ENCODE measurements around the gene HIVEP2. TPM values are rescaled to one million over a fixed set of nuclear protein-coding genes. Genes with fewer than 3 reads are reported as not detected.

HIVEP2 gene
- total and polyA plus RNA-seq, 2 donors (not counting 1 experiment from before 2014, with no cell fraction given), result 5.0 to 14.4 TPM

DNA sequence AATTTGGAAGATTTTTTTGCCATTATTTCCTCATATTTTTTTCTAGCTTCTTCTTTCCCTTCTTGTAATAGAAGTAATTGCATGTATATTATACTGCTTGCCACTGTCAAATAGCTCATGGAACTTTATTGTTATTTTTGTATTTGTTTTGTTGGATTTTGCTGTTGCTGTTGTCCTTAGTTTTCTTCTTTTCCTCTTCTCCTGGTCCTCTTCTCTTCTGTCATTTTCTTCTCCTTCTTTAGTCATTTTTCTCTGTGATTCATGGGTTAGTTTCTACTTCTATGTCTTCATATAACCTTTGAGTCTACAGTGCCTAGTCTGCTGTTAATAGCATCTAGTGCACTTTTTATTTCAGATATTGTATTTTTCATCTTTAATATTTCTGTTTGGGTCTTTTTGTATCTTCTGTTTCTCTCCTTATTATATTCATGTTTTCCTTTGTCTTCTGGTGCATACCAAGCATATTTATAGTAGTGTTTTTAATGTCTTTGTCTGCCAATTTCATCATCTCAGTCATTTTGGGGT, 226.2 kb downstream of the HIVEP2 start:
- Histone ChIP-seq H2AFZ (ENCODE audit: low read length) (no peak overlapping the region), H3K27ac (ENCODE audit: insufficient read depth, low read length) (no peak overlapping the region), H3K4me2 (ENCODE audit: extremely low read depth, insufficient read depth, low read length) (no peak overlapping the region), H3K27me3 (ENCODE audit: control insufficient read depth, insufficient read depth, low read length) (peaks cover 2% of the 10 kb centered on the region), H4K20me1 (ENCODE audit: control insufficient read depth, extremely low read depth, insufficient read depth, low read length) (no peaks in the 10 kb centered on the region), H3K36me3 (ENCODE audit: control insufficient read depth, insufficient read depth, low read length) (no peaks in the 10 kb centered on the region), H3K4me1 (ENCODE audit: control insufficient read depth, extremely low read depth, insufficient read depth, low read length) (no peaks in the 10 kb centered on the region), H3K79me2 (ENCODE audit: control insufficient read depth, insufficient read depth, low read length) (no peaks in the 10 kb centered on the region), H3K9ac (ENCODE audit: insufficient read depth, low read length) (no peak overlapping the region), H3K4me3 (replicated peaks in 1 of 4; ENCODE audit: control extremely low read depth in 1 of 4, insufficient read depth in 1 of 4, low read depth in 3 of 4, low read length in 4 of 4) (no peak overlapping the region), H3K9me3 (ENCODE audit: control insufficient read depth, insufficient read depth, low read depth, low read length) (no peaks in the 10 kb centered on the region)
- no peak for TF ChIP-seq EZH2 (IDR thresholded peaks at IDR 0.05; ENCODE audit: low read length, missing control alignments)
- TF ChIP-seq, protein P1, sequence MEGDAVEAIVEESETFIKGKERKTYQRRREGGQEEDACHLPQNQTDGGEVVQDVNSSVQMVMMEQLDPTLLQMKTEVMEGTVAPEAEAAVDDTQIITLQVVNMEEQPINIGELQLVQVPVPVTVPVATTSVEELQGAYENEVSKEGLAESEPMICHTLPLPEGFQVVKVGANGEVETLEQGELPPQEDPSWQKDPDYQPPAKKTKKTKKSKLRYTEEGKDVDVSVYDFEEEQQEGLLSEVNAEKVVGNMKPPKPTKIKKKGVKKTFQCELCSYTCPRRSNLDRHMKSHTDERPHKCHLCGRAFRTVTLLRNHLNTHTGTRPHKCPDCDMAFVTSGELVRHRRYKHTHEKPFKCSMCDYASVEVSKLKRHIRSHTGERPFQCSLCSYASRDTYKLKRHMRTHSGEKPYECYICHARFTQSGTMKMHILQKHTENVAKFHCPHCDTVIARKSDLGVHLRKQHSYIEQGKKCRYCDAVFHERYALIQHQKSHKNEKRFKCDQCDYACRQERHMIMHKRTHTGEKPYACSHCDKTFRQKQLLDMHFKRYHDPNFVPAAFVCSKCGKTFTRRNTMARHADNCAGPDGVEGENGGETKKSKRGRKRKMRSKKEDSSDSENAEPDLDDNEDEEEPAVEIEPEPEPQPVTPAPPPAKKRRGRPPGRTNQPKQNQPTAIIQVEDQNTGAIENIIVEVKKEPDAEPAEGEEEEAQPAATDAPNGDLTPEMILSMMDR (conservative IDR thresholded peaks at IDR 0.05 in 1 of 2, IDR thresholded peaks at IDR 0.05 in 1 of 2; ENCODE audit: low read depth in 1 of 2, low read length in 2 of 2), result no peak
- no peak for DNase-seq (ENCODE audit: low read depth in 2 of 2)

DNA sequence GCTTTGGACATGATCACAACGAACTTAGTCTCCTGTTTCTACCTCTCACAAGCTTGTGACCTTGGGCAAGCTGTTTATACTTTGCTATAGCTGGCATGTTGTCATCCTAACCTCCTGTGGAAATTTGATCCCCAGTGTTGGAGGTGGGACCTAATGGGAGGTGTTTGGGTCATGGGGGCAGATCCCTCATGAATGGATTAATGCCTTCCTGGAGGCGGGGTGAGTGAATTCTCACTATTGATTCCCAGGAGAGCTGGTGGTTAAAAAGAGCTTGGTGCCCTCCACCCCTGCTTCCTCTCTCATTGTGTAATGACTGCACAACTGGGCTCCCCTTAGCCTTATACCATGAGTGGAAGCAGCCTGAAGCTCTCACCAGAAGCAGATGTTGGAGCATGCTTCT, 228.9 kb downstream of the HIVEP2 start:
- Histone ChIP-seq H3K27ac (ENCODE audit: insufficient read depth, low read length) (no peak overlapping the region), H3K79me2 (ENCODE audit: control insufficient read depth, insufficient read depth, low read length) (no peaks in the 10 kb centered on the region), H3K9me3 (ENCODE audit: control insufficient read depth, insufficient read depth, low read depth, low read length) (no peaks in the 10 kb centered on the region), H3K9ac (ENCODE audit: insufficient read depth, low read length) (no peak overlapping the region), H2AFZ (ENCODE audit: low read length) (no peak overlapping the region), H3K27me3 (ENCODE audit: control insufficient read depth, insufficient read depth, low read length) (peaks cover 2% of the 10 kb centered on the region), H3K4me2 (ENCODE audit: extremely low read depth, insufficient read depth, low read length) (no peak overlapping the region), H3K4me3 (replicated peaks in 1 of 4; ENCODE audit: control extremely low read depth in 1 of 4, insufficient read depth in 1 of 4, low read depth in 3 of 4, low read length in 4 of 4) (no peak overlapping the region), H3K36me3 (ENCODE audit: control insufficient read depth, insufficient read depth, low read length) (no peaks in the 10 kb centered on the region), H3K4me1 (ENCODE audit: control insufficient read depth, extremely low read depth, insufficient read depth, low read length) (no peaks in the 10 kb centered on the region), H4K20me1 (ENCODE audit: control insufficient read depth, extremely low read depth, insufficient read depth, low read length) (no peaks in the 10 kb centered on the region)
- DNase-seq (ENCODE audit: low read depth in 2 of 2), result no peak
- TF ChIP-seq EZH2 (IDR thresholded peaks at IDR 0.05; ENCODE audit: low read length, missing control alignments), result no peak
- TF ChIP-seq, protein P1 (conservative IDR thresholded peaks at IDR 0.05 in 1 of 2, IDR thresholded peaks at IDR 0.05 in 1 of 2; ENCODE audit: low read depth in 1 of 2, low read length in 2 of 2), result no peak

DNA sequence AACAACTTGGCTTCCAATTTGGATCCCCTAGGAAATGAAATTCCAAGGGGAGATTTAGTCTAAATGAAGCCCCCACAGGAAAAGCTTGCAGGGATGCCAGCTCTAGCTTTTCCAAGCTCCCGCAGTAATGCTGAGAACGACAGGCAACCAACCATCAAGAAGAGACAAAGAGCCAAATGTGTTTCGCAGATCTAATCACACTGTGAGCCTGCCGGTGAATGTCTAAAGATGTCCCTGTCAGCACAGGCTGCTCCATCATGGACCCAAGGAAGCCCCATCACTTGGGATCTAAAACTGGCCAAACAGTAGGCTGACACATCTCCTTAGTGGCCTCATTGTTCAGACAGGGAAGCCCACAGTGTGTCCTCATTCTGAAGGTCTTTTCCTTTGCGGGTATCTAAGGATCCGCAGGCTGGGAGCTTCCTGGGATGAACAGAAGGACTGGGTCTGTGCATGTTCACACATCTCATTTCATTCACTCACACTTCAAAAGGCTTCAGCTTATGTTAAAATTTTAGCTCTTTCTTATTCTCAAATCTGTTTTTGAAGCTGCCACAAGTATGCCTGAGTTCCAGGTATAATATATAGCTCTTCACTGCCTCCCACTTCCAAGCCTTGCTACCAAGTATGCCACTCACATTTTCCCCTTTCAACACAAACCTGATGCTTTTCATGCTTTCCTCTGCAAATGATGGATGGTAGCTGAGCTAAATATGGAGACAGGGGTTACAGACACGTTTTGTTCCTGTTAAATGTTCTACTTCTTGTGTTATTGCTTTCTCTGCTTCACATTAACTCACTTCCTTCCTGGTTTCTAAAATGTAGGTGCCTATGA, 229.8 kb downstream of the HIVEP2 start:
- Histone ChIP-seq H3K27me3 (ENCODE audit: control insufficient read depth, insufficient read depth, low read length) (peaks cover 2% of the 10 kb centered on the region), H3K4me3 (replicated peaks in 1 of 4; ENCODE audit: control extremely low read depth in 1 of 4, insufficient read depth in 1 of 4, low read depth in 3 of 4, low read length in 4 of 4) (no peak overlapping the region), H3K4me1 (ENCODE audit: control insufficient read depth, extremely low read depth, insufficient read depth, low read length) (no peaks in the 10 kb centered on the region), H3K27ac (ENCODE audit: insufficient read depth, low read length) (no peak overlapping the region), H3K36me3 (ENCODE audit: control insufficient read depth, insufficient read depth, low read length) (no peaks in the 10 kb centered on the region), H3K9me3 (ENCODE audit: control insufficient read depth, insufficient read depth, low read depth, low read length) (no peaks in the 10 kb centered on the region), H3K79me2 (ENCODE audit: control insufficient read depth, insufficient read depth, low read length) (no peaks in the 10 kb centered on the region), H3K9ac (ENCODE audit: insufficient read depth, low read length) (no peak overlapping the region), H2AFZ (ENCODE audit: low read length) (no peak overlapping the region), H4K20me1 (ENCODE audit: control insufficient read depth, extremely low read depth, insufficient read depth, low read length) (no peaks in the 10 kb centered on the region), H3K4me2 (ENCODE audit: extremely low read depth, insufficient read depth, low read length) (no peak overlapping the region)
- no peak for DNase-seq (ENCODE audit: low read depth in 2 of 2)
- no peak for TF ChIP-seq EZH2 (IDR thresholded peaks at IDR 0.05; ENCODE audit: low read length, missing control alignments)
- TF ChIP-seq, protein P1 (conservative IDR thresholded peaks at IDR 0.05 in 1 of 2, IDR thresholded peaks at IDR 0.05 in 1 of 2; ENCODE audit: low read depth in 1 of 2, low read length in 2 of 2), result no peak

All from fibroblast of lung (primary cell).